HepG2 (cell line): ENCODE measurements around the gene DRAXIN. TPM values are rescaled to one million over a fixed set of nuclear protein-coding genes. Genes with fewer than 3 reads are reported as not detected.

Source experiments
- ATF7 ChIP-seq, 2 experiments: fragments of 450-650 bp in 1 of 2; sonication (generic) in 1 of 2; formaldehyde crosslinking in 1 of 2; IDR thresholded peaks; 2 replicates each; pipeline versions ENCODE4 v1.4.0 to v1.6.1; 2016 to 2020; ENCODE audit warnings: antibody characterized with exemption in 1 of 2, mild to moderate bottlenecking in 1 of 2, missing genetic modification reagents in 1 of 2
- BCL6 ChIP-seq: IDR thresholded peaks from 2 replicates; pipeline ENCODE4 v1.6.1; 2016; ENCODE audit warnings: missing genetic modification reagents, missing compliant biosample characterization
- BORCS8-MEF2B ChIP-seq: sonication (generic); formaldehyde crosslinking; IDR thresholded peaks from 2 replicates; pipeline ENCODE4 v1.8.0; 2022; ENCODE audit warnings: mild to moderate bottlenecking, missing genetic modification reagents
- ESRRA ChIP-seq: sonication (generic); formaldehyde crosslinking; IDR thresholded peaks from 2 replicates; pipeline ENCODE4 v1.5.1; 2020; ENCODE audit warnings: mild to moderate bottlenecking, low read depth, missing genetic modification reagents
- FOXP1 ChIP-seq, 2 experiments: fragments of 450-650 bp in 1 of 2; IDR thresholded peaks; 2 replicates each; pipeline ENCODE4 v1.6.1; 2017 to 2018; ENCODE audit warnings: antibody characterized with exemption in 1 of 2
- GATA4 ChIP-seq: sonication (generic); IDR thresholded peaks from 2 replicates; pipeline ENCODE4 v1.6.1; 2016; ENCODE audit warnings: antibody characterized with exemption, low read depth, borderline replicate concordance
- GZF1 ChIP-seq: sonication (generic); formaldehyde crosslinking; IDR thresholded peaks from 2 replicates; pipeline ENCODE4 v1.5.1; 2020; ENCODE audit warnings: mild to moderate bottlenecking, missing genetic modification reagents
- LCORL ChIP-seq, 2 experiments: fragments of 450-650 bp in 1 of 2; sonication (generic) in 1 of 2; formaldehyde crosslinking in 1 of 2; IDR thresholded peaks; 2 replicates each; pipeline versions ENCODE4 v1.5.0 to v1.6.1; 2017 to 2020; ENCODE audit warnings: antibody characterized with exemption in 1 of 2, missing genetic modification reagents in 1 of 2
- MYC ChIP-seq: sonication (generic); formaldehyde crosslinking; IDR thresholded peaks from 2 replicates; pipeline ENCODE4 v1.9.0; 2021; ENCODE audit warnings: missing genetic modification reagents, borderline replicate concordance
- NONO ChIP-seq, 2 experiments: fragments of 450-650 bp in 1 of 2; sonication (generic) in 1 of 2; formaldehyde crosslinking in 1 of 2; IDR thresholded peaks in 1 of 2; conservative IDR thresholded peaks in 1 of 2; 2 replicates each; pipeline versions ENCODE4 v1.6.1 to v1.8.0; 2017 to 2022; ENCODE audit warnings: mild to moderate bottlenecking in 1 of 2, missing genetic modification reagents in 1 of 2, moderate library complexity in 1 of 2
- NR2C2 ChIP-seq: sonication (generic); formaldehyde crosslinking; IDR thresholded peaks from 2 replicates; pipeline ENCODE4 v1.4.0; 2020; ENCODE audit warnings: missing genetic modification reagents, mild to moderate bottlenecking, moderate library complexity, borderline replicate concordance
- NRL ChIP-seq: sonication (generic); formaldehyde crosslinking; IDR thresholded peaks from 2 replicates; pipeline ENCODE4 v1.5.0; 2020; ENCODE audit warnings: missing genetic modification reagents, mild to moderate bottlenecking, moderate library complexity, borderline replicate concordance
- RXRB ChIP-seq: IDR thresholded peaks from 2 replicates; pipeline ENCODE4 v1.6.1; 2016; ENCODE audit warnings: borderline replicate concordance, missing genetic modification reagents, missing compliant biosample characterization
- SMAD9 ChIP-seq: sonication (generic); formaldehyde crosslinking; IDR thresholded peaks from 2 replicates; pipeline ENCODE4 v1.5.1; 2020; ENCODE audit warnings: mild to moderate bottlenecking, missing genetic modification reagents
- SP5 ChIP-seq: IDR thresholded peaks from 2 replicates; pipeline ENCODE4 v1.6.1; 2016; ENCODE audit warnings: low read depth, borderline replicate concordance
- TEAD3 ChIP-seq: optimal IDR thresholded peaks from 2 replicates; pipeline ENCODE3; 2016; ENCODE audit warnings: borderline replicate concordance
- ZFP37 ChIP-seq: sonication (generic); formaldehyde crosslinking; IDR thresholded peaks from 2 replicates; pipeline ENCODE4 v1.4.0; 2020; ENCODE audit warnings: missing genetic modification reagents, borderline replicate concordance
- ZFY ChIP-seq: sonication (generic); formaldehyde crosslinking; IDR thresholded peaks from 2 replicates; pipeline ENCODE4 v1.4.0; 2020; ENCODE audit warnings: missing genetic modification reagents
- ZNF274 ChIP-seq: sonication (generic); formaldehyde crosslinking; IDR thresholded peaks from 2 replicates; pipeline ENCODE4 v1.5.1; 2020; ENCODE audit warnings: mild to moderate bottlenecking, missing genetic modification reagents
- ZNF441 ChIP-seq: sonication (generic); formaldehyde crosslinking; IDR thresholded peaks from 2 replicates; pipeline ENCODE4 v1.7.0; 2021; ENCODE audit warnings: missing genetic modification reagents, borderline replicate concordance
- ZNF788 ChIP-seq: sonication (generic); formaldehyde crosslinking; IDR thresholded peaks from 2 replicates; pipeline ENCODE4 v1.5.0; 2020; ENCODE audit warnings: mild to moderate bottlenecking, missing genetic modification reagents, borderline replicate concordance
- ZSCAN20 ChIP-seq: sonication (generic); formaldehyde crosslinking; IDR thresholded peaks from 2 replicates; pipeline ENCODE4 v1.4.0; 2020; ENCODE audit warnings: missing genetic modification reagents, mild to moderate bottlenecking, borderline replicate concordance
- polyA plus RNA-seq, 8 experiments: library from polyadenylated mRNA; depleted of rRNA in 3 of 8; stranded (reverse) in 7 of 8; unstranded in 1 of 8; fragments of >200 nt; fragmentation: Illumina TruSeq in 4 of 8; extraction: Trizol in 4 of 8; gene quantifications; 2 replicates each; pipeline versions ENCODE4 v1.2.1 to v1.2.3, GENCODE V29; 2011 to 2016; ENCODE audit warnings: low read depth in 4 of 8, missing spikeins in 1 of 8, mixed read lengths in 1 of 8; ENCODE audit not compliant: insufficient read depth in 1 of 8
- total RNA-seq, 5 experiments: library from RNA; depleted of rRNA; stranded (reverse); fragments of >200 nt; fragmentation: Illumina TruSeq; extraction: Trizol; gene quantifications; 2 replicates each; pipeline ENCODE4 v1.2.3, GENCODE V29; 2016; ENCODE audit warnings: low read depth in 1 of 5
- TF ChIP-seq, protein P1 (sequence below): IDR thresholded peaks from 2 replicates; pipeline ENCODE4 v1.6.1; 2012; ENCODE audit warnings: inconsistent platforms
- TF ChIP-seq, protein P2 (sequence below): sonication (generic); formaldehyde crosslinking; IDR thresholded peaks from 2 replicates; pipeline ENCODE4 v1.4.0; 2020; ENCODE audit warnings: missing genetic modification reagents
- TF ChIP-seq, protein P3 (sequence below): sonication (generic); formaldehyde crosslinking; IDR thresholded peaks from 2 replicates; pipeline ENCODE4 v1.9.0; 2022; ENCODE audit warnings: low read depth, missing genetic modification reagents

DRAXIN gene
- total and polyA plus RNA-seq, 2 of the 13 experiments (the other 11 are each of a cell fraction or from before 2014, with no cell fraction given), result 0.02 TPM; not detected in 1

DNA sequence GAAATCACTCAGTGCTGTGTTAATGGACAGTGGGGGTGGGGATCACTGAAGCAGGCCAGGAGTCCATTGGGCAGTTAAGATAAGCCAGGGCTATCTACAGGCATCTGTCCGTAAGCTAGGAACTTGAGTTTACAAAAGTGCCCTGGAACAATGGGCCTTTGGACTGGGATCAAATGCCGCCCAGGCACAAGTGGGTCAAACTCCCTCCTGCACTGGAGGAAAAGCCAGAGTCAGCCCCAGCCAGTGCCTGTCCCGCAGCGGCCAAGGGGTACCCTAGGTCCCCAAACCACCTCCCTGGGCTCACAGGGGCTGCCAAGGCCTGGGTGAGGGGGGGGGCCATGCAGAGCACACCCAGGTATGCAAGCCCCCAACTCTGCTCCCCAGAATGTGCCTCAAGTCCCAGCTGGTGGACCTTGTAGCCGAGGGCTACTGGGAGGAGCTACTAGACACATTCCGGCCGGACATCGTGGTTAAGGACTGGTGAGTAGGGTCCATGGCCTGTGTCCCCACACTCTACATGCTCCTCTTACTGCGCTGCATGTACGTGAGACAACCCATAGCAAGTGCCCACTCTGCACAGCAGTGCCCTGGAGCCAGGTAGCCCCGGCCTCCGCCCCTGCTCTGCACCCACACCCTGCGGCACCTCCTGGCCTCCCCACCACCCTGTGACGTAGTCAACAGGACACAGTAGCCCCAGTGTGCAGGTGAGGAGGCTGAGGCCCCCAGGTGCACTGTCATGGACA lies 19.8 kb upstream of the DRAXIN start (continued):
- TF ChIP-seq ZSCAN20 (CRISPR knock-in tag) (no peak), ZNF788 (CRISPR knock-in tag) (peak; percentile 86; the same call in 1 of the 2 replicates), BORCS8-MEF2B (CRISPR knock-in tag) (peak; percentile 65), ZNF274 (0 out of 2 replicates have a peak, but pooled peaks have one; percentile 44), LCORL (IDR thresholded peaks at IDR 0.05) (no peak), LCORL (CRISPR knock-in tag; IDR thresholded peaks at IDR 0.05) (peak; percentile 96; the same call in 1 of the 2 replicates), TEAD3 (peak; percentile 80), NR2C2 (CRISPR knock-in tag) (peak; percentile 52), SP5 (CRISPR knock-in tag) (peak; percentile 41; the same call in 1 of the 2 replicates), ZFP37 (CRISPR knock-in tag) (0 out of 2 replicates have a peak, but pooled peaks have one; percentile 56), ZFY (CRISPR knock-in tag) (peak; percentile 34), NONO (IDR thresholded peaks at IDR 0.05) (no peak), NONO (CRISPR knock-in tag; conservative IDR thresholded peaks at IDR 0.05) (peak; percentile 44; the same call in 1 of the 2 replicates), RXRB (CRISPR knock-in tag) (peak; percentile 59; the same call in 1 of the 2 replicates), SMAD9 (no peak), FOXP1 (IDR thresholded peaks at IDR 0.05) (no peak), FOXP1 (CRISPR knock-in tag; IDR thresholded peaks at IDR 0.05) (peak; percentile 52; the same call in 1 of the 2 replicates), ZNF441 (CRISPR knock-in tag) (peak; percentile 35; the same call in 1 of the 2 replicates), ATF7 (IDR thresholded peaks at IDR 0.05) (no peak), ATF7 (CRISPR knock-in tag; IDR thresholded peaks at IDR 0.05) (0 out of 2 replicates have a peak, but pooled peaks have one; percentile 37), BCL6 (CRISPR knock-in tag) (peak; percentile 80), MYC (peak; percentile 48; the same call in 1 of the 2 replicates), GATA4 (peak; percentile 81), ESRRA (CRISPR knock-in tag) (peak; percentile 79; the same call in 1 of the 2 replicates), GZF1 (CRISPR knock-in tag) (peak; percentile 84; the same call in 1 of the 2 replicates), NRL (0 out of 2 replicates have a peak, but pooled peaks have one; percentile 16)
- TF ChIP-seq, protein P1, sequence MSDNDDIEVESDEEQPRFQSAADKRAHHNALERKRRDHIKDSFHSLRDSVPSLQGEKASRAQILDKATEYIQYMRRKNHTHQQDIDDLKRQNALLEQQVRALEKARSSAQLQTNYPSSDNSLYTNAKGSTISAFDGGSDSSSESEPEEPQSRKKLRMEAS, result 0 out of 2 replicates have a peak, but pooled peaks have one; percentile 39
- TF ChIP-seq, protein P2, sequence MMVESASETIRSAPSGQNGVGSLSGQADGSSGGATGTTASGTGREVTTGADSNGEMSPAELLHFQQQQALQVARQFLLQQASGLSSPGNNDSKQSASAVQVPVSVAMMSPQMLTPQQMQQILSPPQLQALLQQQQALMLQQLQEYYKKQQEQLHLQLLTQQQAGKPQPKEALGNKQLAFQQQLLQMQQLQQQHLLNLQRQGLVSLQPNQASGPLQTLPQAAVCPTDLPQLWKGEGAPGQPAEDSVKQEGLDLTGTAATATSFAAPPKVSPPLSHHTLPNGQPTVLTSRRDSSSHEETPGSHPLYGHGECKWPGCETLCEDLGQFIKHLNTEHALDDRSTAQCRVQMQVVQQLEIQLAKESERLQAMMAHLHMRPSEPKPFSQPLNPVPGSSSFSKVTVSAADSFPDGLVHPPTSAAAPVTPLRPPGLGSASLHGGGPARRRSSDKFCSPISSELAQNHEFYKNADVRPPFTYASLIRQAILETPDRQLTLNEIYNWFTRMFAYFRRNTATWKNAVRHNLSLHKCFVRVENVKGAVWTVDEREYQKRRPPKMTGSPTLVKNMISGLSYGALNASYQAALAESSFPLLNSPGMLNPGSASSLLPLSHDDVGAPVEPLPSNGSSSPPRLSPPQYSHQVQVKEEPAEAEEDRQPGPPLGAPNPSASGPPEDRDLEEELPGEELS, result peak; percentile 64
- TF ChIP-seq, protein P3, sequence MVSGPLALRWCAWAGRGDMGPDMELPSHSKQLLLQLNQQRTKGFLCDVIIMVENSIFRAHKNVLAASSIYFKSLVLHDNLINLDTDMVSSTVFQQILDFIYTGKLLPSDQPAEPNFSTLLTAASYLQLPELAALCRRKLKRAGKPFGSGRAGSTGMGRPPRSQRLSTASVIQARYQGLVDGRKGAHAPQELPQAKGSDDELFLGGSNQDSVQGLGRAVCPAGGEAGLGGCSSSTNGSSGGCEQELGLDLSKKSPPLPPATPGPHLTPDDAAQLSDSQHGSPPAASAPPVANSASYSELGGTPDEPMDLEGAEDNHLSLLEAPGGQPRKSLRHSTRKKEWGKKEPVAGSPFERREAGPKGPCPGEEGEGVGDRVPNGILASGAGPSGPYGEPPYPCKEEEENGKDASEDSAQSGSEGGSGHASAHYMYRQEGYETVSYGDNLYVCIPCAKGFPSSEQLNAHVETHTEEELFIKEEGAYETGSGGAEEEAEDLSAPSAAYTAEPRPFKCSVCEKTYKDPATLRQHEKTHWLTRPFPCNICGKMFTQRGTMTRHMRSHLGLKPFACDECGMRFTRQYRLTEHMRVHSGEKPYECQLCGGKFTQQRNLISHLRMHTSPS (CRISPR knock-in tag), result peak; percentile 54; the same call in 1 of the 2 replicates
